Activated CD4-positive, alpha-beta T cell treated with anti-CD3 and anti-CD28 coated beads, Interleukin-10, Interleukin-2, amounts not matched to agents 100 ng/mL and 50 ng/mL, durations not matched to agents 16 hours and 8 hours (primary cell): Measurements from ENCODE around the gene GPBP1.
"Not testable (repeated sequence)": the region's sequence is repeated elsewhere in the genome, so short reads cannot be mapped to it uniquely, and the experiment has no call there.

ENCODE experiments used
- DNase-seq: peaks from one replicate; pipeline ENCODE4 v3.0.0-alpha.2; 2020

The GPBP1 gene

DNA sequence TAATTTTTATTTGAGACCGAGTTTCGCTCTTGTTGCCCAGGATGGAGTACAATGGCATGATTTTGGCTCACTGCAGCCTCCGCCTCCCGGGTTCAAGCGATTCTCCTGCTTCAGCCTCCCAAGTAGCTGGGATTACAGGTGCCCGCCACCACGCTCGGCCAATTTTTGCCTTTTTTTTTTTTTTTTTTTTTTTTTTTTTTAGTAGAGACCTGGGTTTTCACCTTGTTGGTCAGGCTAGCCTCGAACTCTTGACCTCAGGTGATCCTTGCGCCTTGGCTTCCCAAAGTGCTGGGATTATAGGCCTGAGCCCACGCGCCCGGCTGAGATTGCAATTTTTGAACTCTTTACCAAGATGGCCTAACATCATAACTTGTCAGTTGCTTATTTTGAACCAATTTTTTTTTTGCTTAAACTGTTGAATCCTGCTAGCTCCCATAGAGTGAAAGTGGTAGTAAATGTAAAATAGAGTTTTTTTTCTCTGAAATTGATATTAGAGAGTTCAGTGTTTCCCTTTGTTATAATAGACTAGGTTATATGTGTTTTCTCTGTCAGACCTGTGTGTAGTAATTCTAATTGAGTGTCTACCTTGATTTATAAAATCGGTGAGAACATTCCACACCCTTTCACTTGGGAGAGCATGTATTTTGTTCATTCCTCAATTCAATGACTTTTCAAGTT lies 3.8 kb downstream of the GPBP1 start:
- no peak for DNase-seq

DNA sequence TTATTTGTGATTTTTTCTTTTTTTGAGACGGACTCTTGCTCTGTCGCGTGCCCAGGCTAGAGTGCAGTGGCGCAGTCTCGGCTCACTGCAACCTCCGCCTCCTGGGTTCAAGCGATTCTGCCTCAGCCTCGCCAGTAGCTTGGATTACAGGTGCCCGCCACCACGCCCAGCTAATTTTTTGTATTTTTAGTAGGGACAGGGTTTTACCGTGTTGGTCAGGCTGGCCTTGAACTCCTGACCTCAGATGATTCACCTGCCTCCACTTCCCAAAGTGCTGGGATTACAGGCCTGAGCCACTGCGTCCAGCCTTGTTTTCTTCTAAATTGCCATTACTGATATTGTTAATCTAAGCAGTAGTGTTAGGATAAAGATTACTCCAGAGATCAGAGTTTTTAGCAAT lies 4.4 kb downstream of the GPBP1 start:
- not testable (repeated sequence) for DNase-seq

DNA sequence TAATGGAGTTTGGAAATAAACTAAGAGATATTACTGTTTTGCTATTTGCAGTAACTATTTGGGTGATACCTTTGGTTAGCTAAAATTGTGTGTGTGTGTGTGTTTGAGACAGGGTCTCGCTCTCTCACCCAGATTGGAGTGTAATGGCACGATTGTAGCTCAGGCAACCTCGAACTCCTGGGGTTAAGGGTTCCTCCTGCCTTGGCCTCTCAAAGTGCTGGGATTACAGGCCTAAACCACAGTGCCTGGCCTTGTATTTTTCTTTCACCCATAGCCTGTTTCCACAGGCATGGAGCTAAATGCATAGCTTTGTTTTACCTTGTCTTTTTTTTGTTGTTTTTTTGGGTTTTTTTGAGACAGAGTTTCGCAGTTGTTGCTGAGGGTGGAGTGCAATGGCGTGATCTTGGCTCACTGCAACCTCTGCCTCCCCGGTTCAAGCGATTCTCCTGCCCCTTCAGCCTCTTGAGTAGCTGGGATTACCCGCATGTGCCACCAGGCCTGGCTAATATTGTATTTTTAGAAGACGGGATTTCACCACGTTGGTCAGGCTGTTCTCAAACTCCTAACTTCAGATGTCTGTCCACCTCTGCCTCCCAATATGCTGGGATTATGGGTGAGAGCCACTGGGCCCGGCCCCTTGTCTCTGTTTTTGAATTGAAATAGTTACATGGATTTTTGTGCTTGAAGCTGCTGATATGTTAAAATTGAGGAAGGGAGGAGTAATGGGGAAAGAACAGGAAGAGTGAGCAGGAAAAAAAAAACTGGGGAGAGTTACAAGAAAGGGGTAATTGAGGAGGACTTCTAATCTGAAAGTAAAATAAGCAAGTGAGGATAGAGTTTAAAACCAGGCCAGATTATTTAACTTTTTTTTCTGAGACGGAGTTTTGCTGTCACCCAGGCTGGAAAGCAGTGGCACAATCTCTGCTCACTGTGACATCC lies 5.7 kb downstream of the GPBP1 start:
- no peak for DNase-seq

DNA sequence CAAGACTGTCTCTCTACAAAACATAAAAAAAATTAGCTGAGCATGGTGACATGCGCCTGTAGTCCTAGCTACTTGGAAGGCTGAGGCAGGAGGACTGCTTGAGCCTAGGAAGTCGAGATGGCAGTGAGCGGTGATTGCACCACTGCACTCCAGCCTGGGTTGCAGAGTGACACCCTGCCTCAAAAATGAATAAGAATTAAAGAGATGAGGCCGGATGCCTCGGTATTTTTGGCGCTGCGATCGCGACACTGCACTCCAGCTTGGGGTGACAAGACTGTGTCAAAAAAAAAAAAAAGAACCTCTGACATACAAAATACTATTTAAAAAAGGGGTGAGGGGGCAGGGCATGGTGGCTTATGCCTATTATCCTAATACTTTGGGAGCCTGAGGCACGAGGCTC lies 7.3 kb downstream of the GPBP1 start:
- DNase-seq, result peak; percentile 39

DNA sequence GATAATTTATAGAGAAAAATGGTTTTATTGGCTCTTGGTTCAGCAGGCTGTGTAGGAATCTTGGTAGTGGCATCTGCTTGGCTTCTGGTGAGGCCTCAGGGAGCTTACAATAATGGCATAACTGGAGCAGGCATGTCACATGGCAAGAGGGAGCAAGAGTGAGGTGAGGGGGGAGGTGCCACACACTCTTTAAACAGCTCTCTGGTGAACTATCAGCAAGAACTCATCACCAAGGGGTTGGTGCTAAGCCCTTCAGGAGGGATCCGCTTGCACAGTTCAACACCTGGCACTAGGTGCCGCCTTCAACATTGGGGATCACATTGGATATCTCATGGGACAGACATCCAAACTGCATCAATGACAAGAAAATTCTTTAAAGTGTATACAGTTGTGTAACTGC lies 10.5 kb downstream of the GPBP1 start:
- no peak for DNase-seq

DNA sequence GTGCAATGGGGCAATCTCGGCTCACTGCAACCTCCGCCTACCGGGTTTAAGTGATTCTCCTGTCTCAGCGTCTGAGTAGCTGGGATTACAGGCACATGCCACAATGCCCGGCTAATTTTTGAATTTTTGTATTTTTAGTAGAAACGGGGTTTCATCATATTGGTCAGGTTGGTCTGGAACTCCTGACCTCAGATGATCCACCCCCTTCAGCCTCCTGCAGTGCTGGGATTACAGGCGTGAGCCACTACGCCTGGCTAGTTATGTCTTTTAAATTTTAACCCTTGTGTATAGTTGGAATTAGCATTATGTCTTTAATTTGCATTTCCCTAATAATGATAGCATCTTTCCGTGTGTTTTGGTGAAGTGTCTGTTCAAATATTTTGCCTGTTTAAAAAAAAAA lies 11.5 kb downstream of the GPBP1 start:
- DNase-seq, result no peak

DNA sequence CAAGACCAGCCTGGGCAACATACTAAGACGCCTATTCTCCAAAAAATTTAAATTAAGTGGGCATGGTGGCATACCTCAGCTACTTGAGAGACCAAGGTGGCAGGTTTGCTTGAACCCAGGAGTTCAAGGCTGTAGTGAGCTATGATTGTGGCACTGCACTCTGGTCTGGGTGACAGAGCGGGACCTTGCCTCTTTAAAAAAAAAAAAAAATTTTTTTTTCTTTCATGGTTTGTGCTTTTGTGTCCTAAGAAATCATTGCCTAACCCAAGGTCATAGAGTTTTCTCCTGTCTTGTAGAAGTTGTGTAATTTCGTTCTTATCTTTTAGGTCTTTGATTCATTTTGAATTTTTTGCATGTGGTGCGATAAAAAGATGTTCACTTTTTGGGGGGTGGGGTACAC lies 12.3 kb downstream of the GPBP1 start:
- no peak for DNase-seq

DNA sequence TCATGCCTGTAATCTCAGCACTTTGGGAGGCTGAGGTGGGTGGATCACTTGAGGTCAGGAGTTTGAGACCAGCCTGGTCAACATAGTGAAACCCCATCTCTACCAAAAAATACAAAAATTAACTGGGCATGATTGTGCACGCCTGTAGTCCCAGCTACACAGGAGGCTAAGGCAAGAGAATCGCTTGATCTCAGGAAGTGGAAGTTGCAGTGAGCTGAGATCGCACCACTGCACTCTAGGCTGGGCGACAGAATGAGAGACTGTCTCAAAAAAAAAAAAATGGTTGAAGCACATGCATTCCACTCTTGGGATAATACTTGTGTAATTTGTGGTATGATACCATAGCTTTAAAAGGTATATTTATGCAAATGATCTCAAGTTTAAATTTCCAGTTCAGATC lies 14.1 kb downstream of the GPBP1 start:
- not testable (repeated sequence) for DNase-seq

DNA sequence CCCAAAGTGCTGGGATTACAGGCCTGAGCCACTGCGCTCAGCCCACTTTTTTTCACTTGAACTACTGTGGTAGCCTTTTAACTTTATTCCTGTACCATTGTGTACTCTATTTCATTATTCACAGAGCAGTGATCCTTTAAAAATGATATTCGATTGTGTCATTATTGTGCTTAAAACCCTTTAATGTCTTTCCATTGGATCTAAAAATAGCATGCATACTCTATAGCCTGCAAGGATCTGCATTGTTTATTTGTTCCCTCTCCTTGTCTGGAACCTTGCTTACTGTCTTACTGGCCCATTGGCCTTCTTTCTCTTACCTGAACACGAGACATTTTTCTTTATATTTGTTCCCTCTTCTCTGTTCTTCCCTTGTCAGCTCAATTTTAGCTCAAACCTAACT lies 15.7 kb downstream of the GPBP1 start:
- DNase-seq, result no peak

DNA sequence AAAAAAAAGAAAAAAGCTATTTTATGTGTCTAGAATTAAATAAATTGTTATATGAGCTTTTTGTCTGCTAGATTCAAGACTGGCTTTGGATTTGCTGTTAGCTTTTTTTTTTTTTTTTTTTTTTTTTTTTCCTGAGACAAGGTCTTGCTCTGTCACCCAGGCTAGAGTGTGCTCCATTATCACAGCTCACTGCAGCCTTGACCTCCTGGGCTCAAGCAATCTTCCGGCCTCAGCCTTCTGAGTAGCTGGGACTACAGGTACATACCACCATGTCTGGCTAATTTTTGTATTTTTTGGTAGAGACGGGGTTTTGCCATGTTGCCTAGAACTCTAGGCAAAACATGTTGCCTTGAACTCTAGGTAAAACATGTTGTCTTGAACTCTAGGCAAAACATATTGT lies 16.7 kb downstream of the GPBP1 start:
- no peak for DNase-seq

DNA sequence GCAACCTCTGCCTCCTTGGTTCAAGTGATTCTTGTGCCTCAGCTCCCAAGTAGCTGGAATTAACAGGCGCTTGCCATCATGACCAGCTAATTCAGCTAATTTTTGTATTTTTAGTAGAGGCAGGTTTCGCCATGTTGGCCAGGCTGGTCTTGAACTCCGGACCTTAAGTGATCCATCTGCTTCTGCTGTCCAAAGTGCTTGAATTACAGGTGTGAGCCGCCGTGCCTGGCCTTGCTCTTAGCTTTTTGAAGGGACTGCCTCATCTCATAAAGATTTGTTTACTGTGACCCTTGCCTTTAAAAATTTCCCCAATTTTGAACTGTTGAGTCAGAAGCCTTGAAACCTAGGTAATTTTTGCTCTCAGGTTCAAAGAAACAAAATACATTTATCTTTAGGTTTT lies 17.3 kb downstream of the GPBP1 start:
- no peak for DNase-seq

DNA sequence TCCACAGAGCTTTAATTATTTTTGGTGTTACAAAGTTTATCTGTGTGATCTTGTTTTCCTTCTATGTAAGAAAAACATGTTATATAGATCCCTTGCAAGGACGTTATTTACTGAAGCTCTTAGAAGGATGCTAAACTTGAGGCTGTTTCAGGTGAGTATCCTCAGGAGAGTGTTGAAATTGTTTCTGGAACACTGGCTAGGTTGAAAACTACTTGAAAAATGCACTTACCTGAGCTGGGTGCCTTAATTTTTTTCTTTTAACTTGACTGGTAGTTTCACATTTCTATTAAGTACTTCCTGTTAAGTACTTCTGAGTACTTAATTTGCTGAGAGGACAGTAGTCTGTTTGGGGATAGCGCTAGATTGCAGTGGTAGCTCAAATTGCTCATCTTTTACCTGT lies 18.1 kb downstream of the GPBP1 start:
- no peak for DNase-seq

DNA sequence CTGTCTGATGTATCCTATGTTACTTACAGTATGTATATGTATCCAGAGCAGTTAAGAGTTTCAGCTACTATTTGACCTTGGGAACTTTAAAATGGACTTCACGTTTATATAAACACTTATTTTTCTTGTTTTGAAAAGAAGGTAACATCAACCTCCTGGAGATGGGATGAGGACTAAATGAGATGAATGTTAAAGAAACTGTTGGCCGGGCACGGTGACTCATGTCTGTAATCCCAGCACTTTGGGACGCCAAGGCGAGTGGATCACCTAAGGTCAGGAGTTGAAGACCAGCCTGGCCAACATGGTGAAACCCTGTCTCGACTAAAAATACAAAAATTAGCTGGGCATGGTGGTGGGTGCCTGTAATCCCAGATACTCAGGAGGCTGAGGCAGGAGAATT lies 19.0 kb downstream of the GPBP1 start:
- DNase-seq, result not testable (repeated sequence)

DNA sequence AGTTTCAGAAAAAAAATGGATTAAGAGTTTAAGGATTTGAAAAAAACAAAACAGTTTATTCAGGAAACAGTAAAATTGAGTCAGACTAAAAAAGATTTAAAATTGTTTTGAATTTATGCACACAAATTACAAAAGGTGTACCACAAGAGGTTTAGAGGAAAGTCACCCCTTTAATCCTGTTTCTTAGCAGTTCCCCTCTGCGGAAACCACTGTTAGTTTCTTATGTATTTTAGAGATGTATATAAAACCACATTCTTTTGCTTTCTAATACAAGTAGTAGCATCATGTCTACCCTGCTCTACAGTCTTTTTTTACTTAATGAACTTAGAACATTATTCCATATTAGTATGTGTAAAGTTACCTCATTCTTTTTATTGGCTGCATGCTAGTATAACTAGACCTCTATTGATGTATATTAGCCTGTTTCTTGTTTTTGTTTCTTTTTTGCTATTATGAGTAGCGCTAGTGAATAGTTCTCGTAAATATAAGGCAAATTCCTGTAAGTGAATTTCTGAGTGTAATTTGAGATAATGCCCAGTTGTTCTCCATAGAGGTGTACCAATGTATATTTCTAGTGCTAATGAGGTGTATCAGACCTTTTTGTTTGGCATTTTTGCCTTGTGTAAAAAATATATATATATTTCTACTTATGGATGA lies 20.0 kb downstream of the GPBP1 start:
- DNase-seq, result peak; percentile 48

DNA sequence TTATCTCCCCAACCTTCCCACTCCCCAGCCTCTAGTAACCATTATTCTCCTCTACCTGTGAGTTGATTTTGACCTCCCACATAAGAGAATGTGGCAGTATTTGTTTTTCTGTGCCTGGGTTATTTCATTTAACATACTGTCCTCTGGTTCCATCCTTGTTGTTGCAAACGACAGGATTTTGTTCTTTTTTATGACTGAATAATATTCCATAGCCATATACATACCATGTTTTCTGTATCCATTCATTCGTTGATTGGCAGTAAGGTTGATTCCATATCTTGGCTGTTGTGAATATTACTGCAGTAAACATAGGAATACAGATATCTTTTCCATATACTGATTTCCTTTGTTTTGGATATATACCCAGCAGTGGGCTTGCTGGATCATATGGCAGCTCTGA lies 20.8 kb downstream of the GPBP1 start:
- DNase-seq, result no peak

DNA sequence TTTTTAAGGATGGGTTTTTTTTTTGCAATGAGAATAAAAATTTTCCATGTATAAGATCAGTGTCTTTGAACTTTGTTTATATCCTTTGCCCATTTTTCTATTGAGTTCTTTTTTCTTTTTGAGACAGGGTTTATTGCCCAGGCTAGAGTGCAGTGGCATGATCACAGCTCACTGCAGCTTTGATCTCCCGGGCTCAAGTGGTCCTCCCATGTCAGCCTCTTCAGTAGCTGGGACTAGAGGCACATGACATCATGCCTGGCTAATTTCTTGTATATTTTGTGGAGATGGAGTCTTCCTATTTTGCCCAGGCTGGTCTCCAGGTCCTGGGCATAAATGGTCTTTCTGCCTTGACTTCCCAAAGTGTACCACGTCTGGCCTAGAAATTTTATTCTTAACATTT lies 21.2 kb downstream of the GPBP1 start:
- DNase-seq, result no peak

DNA sequence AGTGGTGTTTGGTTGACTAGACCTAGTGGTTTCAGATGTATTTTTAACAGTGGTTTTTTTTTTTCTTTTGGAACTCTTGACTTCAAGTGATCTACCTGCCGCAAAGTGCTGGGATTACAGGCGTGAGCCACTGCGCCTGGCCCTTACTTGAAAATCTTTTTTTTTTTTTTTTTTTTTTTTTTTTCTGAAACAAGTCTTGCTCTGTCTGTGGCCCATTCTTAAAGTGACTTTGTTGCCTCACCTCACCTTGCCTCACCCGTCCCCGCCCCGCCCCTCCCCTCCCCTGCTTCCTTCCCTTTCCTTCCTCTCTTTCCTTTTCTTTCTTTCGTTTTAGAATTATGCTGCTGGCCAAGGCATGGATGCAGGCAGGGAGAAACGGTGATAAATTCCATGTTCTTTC lies 26.0 kb downstream of the GPBP1 start:
- no peak for DNase-seq

DNA sequence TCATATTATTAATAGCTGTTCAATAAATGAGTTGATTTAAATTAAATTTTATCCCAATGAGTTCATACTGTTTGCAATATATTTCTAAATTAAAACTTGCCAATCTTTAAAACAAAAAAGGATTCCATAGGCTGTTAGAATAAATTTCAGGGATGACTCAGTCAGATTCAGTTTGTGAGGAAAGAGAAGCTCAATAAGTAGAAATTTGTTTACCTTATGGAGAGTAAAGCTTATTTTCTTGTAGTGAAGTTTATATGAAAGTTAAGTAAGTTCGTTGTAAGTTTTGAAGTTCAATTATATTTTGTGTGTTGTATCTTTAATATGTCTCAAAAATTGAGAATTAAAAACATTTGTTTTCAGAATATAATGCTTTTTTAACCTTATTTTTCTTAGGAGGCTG lies 29.0 kb downstream of the GPBP1 start:
- no peak for DNase-seq

DNA sequence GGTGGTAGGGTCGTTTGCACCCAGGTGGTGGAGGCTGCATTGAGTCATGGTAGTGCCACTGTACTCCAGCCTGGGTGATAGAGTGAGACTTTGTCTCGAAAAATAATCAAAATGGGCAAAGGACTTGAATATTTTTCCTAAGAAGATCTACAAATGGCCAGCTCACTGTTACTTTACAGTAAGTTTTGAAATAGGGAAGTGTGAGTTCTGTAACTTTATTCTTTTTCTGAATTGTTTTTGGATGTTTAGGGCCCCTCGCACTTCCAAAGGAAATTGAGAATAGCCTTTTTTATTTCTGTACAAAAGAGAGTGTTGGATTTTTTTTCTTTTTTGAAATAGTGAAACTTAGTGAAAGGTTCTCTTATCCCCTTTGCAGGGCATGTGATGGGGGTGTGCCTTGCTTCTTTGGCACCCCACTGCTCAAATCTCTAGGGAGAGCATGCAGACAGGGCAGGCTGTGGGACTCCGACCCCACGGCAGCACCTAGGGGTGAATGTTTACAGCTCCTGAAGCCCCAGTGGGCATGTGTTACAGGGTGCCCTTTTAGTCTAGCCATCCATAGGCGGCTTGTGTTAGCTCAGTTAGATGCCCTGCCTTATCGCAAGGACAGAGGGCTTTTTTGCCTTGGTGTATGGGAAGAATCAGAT lies 33.3 kb downstream of the GPBP1 start:
- no peak for DNase-seq

DNA sequence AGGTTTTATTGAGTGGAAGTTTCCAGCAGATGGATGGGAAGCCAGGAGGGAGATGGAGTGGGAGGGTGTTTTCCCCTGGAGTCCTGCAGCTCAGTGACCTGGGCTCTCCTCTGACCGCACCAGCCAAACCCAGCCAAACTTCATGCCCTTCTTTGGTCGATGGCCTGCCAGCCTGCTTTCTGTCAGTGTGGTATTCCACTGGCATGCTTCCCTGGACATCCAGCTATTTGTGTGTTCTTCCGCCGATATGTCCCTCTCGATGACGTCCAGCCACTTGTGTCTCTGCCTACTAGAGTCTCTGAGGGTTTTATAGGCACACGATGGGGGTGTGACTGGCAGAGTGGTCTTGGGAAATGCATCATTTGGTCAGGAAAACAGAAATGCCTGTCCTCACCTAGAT lies 33.8 kb downstream of the GPBP1 start:
- no peak for DNase-seq

DNA sequence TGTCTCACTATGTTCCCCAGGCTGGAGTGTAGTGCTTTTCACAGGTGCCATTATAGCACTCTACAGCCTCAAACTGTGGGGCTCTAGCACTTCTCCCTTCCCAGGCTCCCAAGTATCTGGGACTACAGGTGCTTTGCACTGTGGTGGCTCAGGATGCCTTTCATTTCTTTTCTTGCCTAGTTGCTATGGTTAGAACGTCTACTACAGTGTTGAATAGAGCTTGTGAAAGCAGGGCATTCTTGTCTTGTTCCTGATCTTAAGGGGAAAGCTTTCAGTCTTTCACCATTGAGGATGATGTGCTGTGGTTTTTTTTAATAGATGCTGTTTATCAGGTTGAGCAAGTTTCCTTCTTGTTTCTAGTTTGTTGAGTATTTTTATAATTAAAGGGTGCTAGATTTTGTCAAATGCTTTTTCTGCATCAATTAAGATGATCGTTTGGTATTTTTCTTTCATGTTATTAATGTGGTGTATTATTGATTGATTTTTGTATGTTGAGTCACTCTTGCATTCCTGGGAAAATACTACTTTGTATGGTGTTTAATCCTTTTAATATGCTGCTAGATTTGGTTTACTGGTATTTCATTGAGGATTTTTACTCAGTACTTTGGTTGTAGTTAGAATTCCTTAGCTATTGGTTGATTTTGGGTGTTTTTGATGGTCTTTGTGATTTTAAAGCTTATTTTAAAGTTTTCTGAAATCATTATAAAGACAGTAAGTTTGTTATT lies 35.6 kb downstream of the GPBP1 start:
- DNase-seq, result no peak

DNA sequence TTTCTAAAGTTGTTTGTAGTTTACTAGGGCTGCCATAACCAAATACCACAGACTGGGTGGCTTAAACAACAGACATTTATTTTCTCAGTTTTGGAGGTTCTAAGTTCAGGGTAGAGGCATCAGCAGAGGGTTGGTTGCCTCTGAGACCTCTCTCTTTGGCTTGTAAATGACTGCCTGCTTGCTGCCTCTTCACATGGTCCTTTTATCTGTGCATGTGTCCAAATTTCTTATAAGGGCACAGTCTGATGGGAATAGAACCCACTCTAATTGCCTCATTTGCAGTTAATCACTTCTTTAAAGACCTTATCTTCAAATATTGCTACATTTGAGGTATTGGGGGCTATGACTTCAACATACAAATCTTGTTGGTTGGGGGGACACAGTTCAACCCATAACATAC lies 36.8 kb downstream of the GPBP1 start:
- no peak for DNase-seq

DNA sequence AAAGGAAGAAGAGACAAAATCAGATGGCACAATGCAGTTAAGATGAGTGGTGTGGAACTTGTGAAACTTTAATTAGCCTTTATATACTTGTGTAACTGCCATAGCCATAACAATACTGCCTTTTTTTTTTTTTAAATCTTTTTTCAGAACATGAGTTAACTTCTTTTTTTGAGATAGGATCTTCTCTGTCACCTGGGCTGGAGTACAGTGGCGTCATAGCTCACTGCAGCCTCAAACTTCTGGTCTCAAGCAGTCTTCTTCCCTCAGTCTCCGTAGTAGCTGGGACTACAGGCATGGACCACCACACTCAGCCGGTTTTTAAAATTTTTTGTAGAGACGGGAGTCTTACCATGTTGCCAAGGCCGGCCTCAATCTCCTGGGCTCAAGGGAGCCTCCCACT lies 37.2 kb downstream of the GPBP1 start:
- no peak for DNase-seq
